KOPT-K1 (cell line): ENCODE data around the gene CERCAM.

ENCODE experiments used
- H3K27ac ChIP-seq: fragments of 200-600 bp; sonication (generic); 2 replicates; pipeline ENCODE4 v1.5.1; 2016; ENCODE audit warnings: antibody characterized with exemption, mild to moderate bottlenecking, low read depth, low read length; ENCODE audit not compliant: poor library complexity, severe bottlenecking
- H3K36me3 ChIP-seq: fragments of 200-600 bp; sonication (generic); 2 replicates; pipeline ENCODE4 v1.5.1; 2017; ENCODE audit warnings: antibody characterized with exemption, mild to moderate bottlenecking, low read length, moderate library complexity; ENCODE audit not compliant: insufficient read depth
- H3K9me3 ChIP-seq: fragments of 200-600 bp; sonication (generic); 2 replicates; pipeline ENCODE4 v1.5.1; 2017; ENCODE audit warnings: antibody characterized with exemption, low read length, mild to moderate bottlenecking; ENCODE audit not compliant: insufficient read depth, poor library complexity, severe bottlenecking

The CERCAM gene

GRCh38 chr9:128486201-128486600 lies 65.5 kb downstream of the CERCAM start:
- Histone ChIP-seq H3K36me3 (peaks cover 98% of the 10 kb centered on the region), H3K9me3 (no peaks in the 10 kb centered on the region), H3K27ac (no peak overlapping the region)
